Limb (tissue), 2 donors: ENCODE results near the gene TRIM29.
A peak's percentile ranks its signal among the peaks of the same experiment; 100 is the strongest.

ENCODE experiments used
- DNase-seq, 2 donors: peaks; one replicate each; pipeline ENCODE4 v3.0.0-alpha.2; 2016; ENCODE audit errors: extremely low spot score in 2 of 2

TRIM29 gene

DNA sequence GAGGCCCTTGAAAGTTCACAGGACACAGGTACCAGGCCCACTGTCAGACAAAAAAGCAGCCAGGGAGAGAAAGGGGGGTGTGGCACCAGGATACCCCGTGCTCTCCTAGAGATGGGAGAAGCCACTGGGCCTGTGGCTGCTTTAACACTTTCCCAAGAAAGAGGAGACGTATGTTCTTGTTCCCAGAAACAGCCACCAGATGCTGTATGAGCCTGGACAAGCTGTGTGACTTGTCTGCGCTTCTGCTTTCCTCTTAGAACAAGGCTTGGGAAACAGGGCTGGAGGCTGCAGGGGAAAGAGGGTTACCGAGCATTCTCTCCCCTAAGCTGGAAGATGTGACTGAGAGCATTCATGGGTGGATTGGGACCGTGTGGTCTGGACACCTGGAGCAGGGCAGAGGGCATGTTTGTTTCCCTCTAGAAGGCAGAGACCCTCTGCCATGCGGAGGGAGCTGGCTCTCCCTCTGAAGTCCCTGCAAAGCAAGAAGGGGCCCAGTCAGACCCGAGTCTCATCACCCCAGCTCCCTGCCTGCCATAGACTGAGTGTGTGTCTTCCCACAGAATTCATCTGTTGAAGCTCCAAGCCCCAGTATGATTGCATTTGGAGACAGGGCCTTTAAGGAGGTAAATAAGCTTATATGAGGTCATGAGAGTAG is 74.1 kb downstream of the TRIM29 start:
- DNase-seq, result no peak

DNA sequence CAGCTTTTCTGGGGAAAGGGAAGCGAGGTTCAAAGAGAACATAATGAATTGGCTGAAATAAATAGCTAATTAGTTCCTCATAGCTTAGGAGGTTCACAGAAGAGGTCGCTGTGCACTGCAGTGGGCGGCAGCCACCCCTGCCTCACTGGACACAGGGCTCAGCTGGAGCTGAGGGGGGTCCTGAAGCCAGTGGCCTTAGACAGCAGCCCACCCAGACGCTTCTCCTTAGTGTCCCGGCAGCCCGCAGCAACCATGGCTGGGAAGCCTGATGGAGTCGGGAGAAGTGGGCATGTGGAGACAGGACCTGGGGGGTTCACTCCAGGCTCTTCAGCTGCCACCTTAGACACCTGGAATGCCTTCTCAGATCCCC is 75.4 kb downstream of the TRIM29 start:
- no peak for DNase-seq

GRCh38 chr11:120061761-120062560 is 76.0 kb downstream of the TRIM29 start:
- DNase-seq, result peak; percentile 54 to 81
